Gastrocnemius medialis (tissue), 4 donors: ENCODE results near the gene MTM1. TPM values are rescaled to one million over a fixed set of nuclear protein-coding genes. Genes with fewer than 3 reads are reported as not detected.

Experiments used
- ATAC-seq, 2 donors: fragments of 150-250 bp; one replicate each; pipeline ENCODE4 v1.9.1; 2016
- DNase-seq, 2 donors: peaks; one replicate each; pipeline ENCODE4 v3.0.0-alpha.2; 2019
- H3K27ac ChIP-seq, 4 donors: fragments of 200-600 bp; sonication (generic); 1 replicate in 1 of 4; 2 replicates in 3 of 4; pipeline ENCODE4 v1.5.1; 2016 to 2018; ENCODE audit warnings: mild to moderate bottlenecking in 2 of 4, moderate library complexity in 1 of 4
- H3K27me3 ChIP-seq, 3 donors: fragments of 200-600 bp; sonication (generic) in 2 of 3; 1 replicate in 1 of 3; 2 replicates in 2 of 3; pipeline versions ENCODE4 v1.5.1 to v1.6.0; 2016 to 2019; ENCODE audit warnings: mild to moderate bottlenecking in 1 of 3, moderate library complexity in 1 of 3
- H3K36me3 ChIP-seq, 2 donors: fragments of 200-600 bp; sonication (generic) in 1 of 2; one replicate each; pipeline ENCODE4 v1.5.1; 2017 to 2018
- H3K4me1 ChIP-seq, 2 donors: fragments of 200-600 bp; sonication (generic) in 1 of 2; one replicate each; pipeline ENCODE4 v1.5.1; 2016 to 2017; ENCODE audit warnings: mild to moderate bottlenecking in 2 of 2
- H3K4me3 ChIP-seq, 4 donors: fragments of 200-600 bp; sonication (generic) in 3 of 4; 1 replicate in 1 of 4; 2 replicates in 3 of 4; pipeline ENCODE4 v1.5.1; 2016 to 2019; ENCODE audit warnings: mild to moderate bottlenecking in 2 of 4
- H3K9me3 ChIP-seq, 3 donors: fragments of 200-600 bp; sonication (generic) in 2 of 3; 1 replicate in 1 of 3; 2 replicates in 2 of 3; pipeline ENCODE4 v1.5.1; 2016 to 2019
- POLR2A ChIP-seq, 2 donors: fragments of 450-650 bp; IDR thresholded peaks; one replicate each; pipeline ENCODE4 v1.6.1; 2017; ENCODE audit warnings: antibody characterized with exemption in 2 of 2, mild to moderate bottlenecking in 2 of 2, moderate library complexity in 2 of 2
- in situ Hi-C, 4 donors: fragments of 200-750 bp; cut with MboI; loops; one replicate each; pipeline versions ENCODE4 v1.15.0 to v1.8.0; 2017; ENCODE audit warnings: low sequenced_read_pairs in 4 of 4
- intact Hi-C: fragments of 100-400 bp; cut with DNase I; formaldehyde crosslinking; loops from one replicate; pipeline ENCODE4 v1.15.1; 2023; ENCODE audit warnings: low total_unique reads
- total RNA-seq, 4 donors: library from RNA; depleted of rRNA; stranded (reverse); fragments of >200 nt; gene quantifications; one replicate each; pipeline versions ENCODE4 v1.1.0 to v1.2.3, GENCODE V29; 2016
- TF ChIP-seq, protein P1 (sequence below), 5 experiments: fragments of 450-650 bp in 3 of 5; fragments of 200-600 bp in 2 of 5; sonication (generic) in 2 of 5; IDR thresholded peaks in 4 of 5; conservative IDR thresholded peaks in 1 of 5; 1 replicate in 4 of 5; 2 replicates in 1 of 5; pipeline ENCODE4 v1.5.1; 2016 to 2019; ENCODE audit warnings: antibody characterized with exemption in 5 of 5, mild to moderate bottlenecking in 3 of 5, moderate library complexity in 3 of 5

Gene MTM1
- total RNA-seq, 4 donors from 2014 or later, result 6.3 to 18.1 (median 11.5) TPM

DNA sequence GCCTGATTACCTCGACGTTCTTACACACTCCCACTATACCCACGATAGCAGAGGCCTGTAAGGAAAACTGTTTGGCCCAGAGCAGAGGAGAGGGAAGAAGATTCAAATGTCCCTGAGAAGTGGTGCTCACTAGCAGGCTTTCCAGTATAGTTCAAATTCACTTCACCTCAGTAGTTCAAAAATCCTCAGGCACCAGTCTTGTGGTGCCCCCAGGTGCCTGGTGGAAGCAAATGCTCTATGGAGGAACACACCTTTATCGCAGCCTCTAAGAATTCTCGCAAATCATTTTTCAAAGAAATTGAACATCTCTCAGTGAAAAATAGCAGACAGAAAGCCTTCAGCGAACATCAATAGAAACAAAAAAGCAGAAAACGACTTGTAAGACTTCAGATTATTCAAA lies 112.6 kb downstream of the MTM1 start:
- TF ChIP-seq, protein P1, sequence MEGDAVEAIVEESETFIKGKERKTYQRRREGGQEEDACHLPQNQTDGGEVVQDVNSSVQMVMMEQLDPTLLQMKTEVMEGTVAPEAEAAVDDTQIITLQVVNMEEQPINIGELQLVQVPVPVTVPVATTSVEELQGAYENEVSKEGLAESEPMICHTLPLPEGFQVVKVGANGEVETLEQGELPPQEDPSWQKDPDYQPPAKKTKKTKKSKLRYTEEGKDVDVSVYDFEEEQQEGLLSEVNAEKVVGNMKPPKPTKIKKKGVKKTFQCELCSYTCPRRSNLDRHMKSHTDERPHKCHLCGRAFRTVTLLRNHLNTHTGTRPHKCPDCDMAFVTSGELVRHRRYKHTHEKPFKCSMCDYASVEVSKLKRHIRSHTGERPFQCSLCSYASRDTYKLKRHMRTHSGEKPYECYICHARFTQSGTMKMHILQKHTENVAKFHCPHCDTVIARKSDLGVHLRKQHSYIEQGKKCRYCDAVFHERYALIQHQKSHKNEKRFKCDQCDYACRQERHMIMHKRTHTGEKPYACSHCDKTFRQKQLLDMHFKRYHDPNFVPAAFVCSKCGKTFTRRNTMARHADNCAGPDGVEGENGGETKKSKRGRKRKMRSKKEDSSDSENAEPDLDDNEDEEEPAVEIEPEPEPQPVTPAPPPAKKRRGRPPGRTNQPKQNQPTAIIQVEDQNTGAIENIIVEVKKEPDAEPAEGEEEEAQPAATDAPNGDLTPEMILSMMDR (IDR thresholded peaks at IDR 0.05 in 4 of 5, conservative IDR thresholded peaks at IDR 0.05 in 1 of 5), result peak in 1 of 5 experiments; percentile 22
- TF ChIP-seq POLR2A (IDR thresholded peaks at IDR 0.05), result no peak
- ATAC-seq, result no peak
- Histone ChIP-seq H3K9me3 (no peaks in the 10 kb centered on the region), H3K4me1 (no peaks in the 10 kb centered on the region), H3K27me3 (no peaks in the 10 kb centered on the region), H3K27ac (no peak overlapping the region), H3K4me3 (no peak overlapping the region), H3K36me3 (no peaks in the 10 kb centered on the region)
- no peak for DNase-seq
- in situ Hi-C loops (no loop called here), intact Hi-C loops (no loop called here)

DNA sequence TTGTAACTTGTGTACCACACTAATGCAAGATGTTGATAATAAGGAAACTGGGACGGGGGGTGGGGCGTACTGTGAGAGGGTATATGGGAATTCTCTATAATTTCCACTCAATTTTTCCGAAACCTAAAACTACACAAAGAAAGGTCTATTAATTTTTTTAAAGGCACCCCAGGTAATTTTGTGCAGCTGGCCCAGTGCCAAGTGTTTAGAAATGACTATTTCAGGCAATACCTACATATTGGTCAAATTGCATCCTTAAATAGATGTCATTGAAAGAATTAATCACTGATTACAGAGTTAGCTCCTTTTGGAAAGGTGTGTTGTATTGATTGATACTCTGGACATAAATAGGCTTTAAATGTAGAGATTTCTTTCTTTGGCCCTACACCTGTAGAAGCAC lies 114.7 kb downstream of the MTM1 start:
- H3K27me3 ChIP-seq, result no peaks in the 10 kb centered on the region
- H3K4me1 ChIP-seq, result no peaks in the 10 kb centered on the region
- no peak overlapping the region for H3K4me3 ChIP-seq
- ATAC-seq, result no peak
- no peak for DNase-seq
- intact Hi-C loops, result loop anchor here (1.0 kb wide), 1 partner anchor 34 kb away; no protein-coding TSS in a partner anchor
- TF ChIP-seq, protein P1 (IDR thresholded peaks at IDR 0.05 in 4 of 5, conservative IDR thresholded peaks at IDR 0.05 in 1 of 5), result no peak
- no peak for TF ChIP-seq POLR2A (IDR thresholded peaks at IDR 0.05)
- H3K27ac ChIP-seq, result no peak overlapping the region
- no peaks in the 10 kb centered on the region for H3K9me3 ChIP-seq
- in situ Hi-C loops, result no loop called here
- H3K36me3 ChIP-seq, result no peaks in the 10 kb centered on the region

DNA sequence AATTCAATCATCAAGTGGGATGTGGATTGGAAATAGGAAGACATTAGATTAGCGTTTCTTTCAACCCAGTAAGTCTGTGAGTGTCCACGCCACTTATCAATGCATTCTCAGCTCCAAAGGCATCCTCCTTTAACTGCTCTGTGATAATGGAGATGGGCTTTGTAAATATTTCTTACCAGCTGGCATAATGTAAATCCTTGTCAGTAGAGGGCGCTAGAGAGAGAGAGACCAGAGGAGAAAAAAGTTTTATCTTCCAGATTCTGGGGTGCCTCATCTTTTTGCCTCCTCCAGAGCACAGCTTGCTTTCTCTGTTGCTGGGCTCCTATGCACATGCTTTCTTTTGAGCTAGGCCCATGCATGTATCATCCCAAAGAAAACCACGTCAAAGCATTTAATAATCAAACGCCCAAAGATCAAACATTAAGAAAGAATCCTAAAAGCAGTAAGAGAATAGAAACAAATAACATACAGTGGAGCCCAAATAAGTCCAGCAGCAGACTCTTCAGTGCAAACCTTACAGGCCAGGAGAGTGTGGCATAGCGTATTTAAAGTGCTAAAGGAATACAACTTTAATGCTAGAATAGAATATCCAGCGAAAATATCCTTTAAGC lies 115.2 kb downstream of the MTM1 start:
- no peaks in the 10 kb centered on the region for H3K9me3 ChIP-seq
- no peak overlapping the region for H3K27ac ChIP-seq
- intact Hi-C loops (loop anchor here (1.0 kb wide), 1 partner anchor 34 kb away; no protein-coding TSS in a partner anchor), in situ Hi-C loops (no loop called here)
- no peaks in the 10 kb centered on the region for H3K36me3 ChIP-seq
- TF ChIP-seq POLR2A (IDR thresholded peaks at IDR 0.05), result no peak
- TF ChIP-seq, protein P1 (IDR thresholded peaks at IDR 0.05 in 4 of 5, conservative IDR thresholded peaks at IDR 0.05 in 1 of 5), result peak in 4 of 5 experiments; percentile 35 to 55 (median 40)
- H3K27me3 ChIP-seq, result no peaks in the 10 kb centered on the region
- no peaks in the 10 kb centered on the region for H3K4me1 ChIP-seq
- no peak for DNase-seq
- ATAC-seq, result peak in 1 of 2 donors; percentile 51
- H3K4me3 ChIP-seq, result no peak overlapping the region

DNA sequence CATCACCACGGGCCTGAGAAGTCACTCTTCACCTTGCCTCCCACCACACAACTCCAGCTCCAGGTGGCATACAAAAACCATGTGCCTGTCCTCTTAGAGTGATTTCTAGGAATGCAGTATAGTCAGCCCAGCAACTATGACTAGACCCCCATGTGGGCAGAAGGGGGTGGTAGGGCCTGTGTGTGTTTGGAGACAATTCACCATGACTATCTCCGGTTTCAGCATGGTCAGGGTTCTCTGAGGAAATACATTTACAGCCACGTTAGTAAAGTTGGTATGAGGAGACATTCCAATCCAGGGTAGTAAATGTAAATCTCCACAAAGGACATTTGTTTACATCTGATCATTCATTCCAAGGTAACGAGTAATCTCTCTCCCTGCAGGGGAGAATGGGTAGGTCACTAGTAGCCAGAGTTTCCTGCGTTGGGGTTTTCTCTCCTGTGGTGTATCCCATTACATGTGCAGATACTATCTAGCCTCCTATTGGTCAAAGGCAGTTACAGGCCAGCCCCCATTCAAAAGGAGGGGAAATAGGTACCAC lies 120.6 kb downstream of the MTM1 start:
- ATAC-seq (no peak), DNase-seq (no peak)
- in situ Hi-C loops, result no loop called here
- Histone ChIP-seq H3K27me3 (no peaks in the 10 kb centered on the region), H3K36me3 (no peaks in the 10 kb centered on the region), H3K4me1 (peaks cover 0 to 7% of the 10 kb centered on the region in 2 donors), H3K9me3 (no peaks in the 10 kb centered on the region), H3K27ac (no peak overlapping the region), H3K4me3 (no peak overlapping the region)
- TF ChIP-seq POLR2A (IDR thresholded peaks at IDR 0.05), result no peak
- TF ChIP-seq, protein P1 (IDR thresholded peaks at IDR 0.05 in 4 of 5, conservative IDR thresholded peaks at IDR 0.05 in 1 of 5), result no peak
- intact Hi-C loops, result no loop called here
